GM18909 (cell line): ENCODE data around the gene GPT2.

ENCODE experiments used
- ATAC-seq: cut with Tn5 transposase; IDR thresholded peaks from one replicate; pipeline ENCODE4 v1.9.1; 2021; ENCODE audit warnings: mild to moderate bottlenecking; ENCODE audit not compliant: unreplicated experiment, poor library complexity

Gene GPT2, protein sequence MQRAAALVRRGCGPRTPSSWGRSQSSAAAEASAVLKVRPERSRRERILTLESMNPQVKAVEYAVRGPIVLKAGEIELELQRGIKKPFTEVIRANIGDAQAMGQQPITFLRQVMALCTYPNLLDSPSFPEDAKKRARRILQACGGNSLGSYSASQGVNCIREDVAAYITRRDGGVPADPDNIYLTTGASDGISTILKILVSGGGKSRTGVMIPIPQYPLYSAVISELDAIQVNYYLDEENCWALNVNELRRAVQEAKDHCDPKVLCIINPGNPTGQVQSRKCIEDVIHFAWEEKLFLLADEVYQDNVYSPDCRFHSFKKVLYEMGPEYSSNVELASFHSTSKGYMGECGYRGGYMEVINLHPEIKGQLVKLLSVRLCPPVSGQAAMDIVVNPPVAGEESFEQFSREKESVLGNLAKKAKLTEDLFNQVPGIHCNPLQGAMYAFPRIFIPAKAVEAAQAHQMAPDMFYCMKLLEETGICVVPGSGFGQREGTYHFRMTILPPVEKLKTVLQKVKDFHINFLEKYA

DNA sequence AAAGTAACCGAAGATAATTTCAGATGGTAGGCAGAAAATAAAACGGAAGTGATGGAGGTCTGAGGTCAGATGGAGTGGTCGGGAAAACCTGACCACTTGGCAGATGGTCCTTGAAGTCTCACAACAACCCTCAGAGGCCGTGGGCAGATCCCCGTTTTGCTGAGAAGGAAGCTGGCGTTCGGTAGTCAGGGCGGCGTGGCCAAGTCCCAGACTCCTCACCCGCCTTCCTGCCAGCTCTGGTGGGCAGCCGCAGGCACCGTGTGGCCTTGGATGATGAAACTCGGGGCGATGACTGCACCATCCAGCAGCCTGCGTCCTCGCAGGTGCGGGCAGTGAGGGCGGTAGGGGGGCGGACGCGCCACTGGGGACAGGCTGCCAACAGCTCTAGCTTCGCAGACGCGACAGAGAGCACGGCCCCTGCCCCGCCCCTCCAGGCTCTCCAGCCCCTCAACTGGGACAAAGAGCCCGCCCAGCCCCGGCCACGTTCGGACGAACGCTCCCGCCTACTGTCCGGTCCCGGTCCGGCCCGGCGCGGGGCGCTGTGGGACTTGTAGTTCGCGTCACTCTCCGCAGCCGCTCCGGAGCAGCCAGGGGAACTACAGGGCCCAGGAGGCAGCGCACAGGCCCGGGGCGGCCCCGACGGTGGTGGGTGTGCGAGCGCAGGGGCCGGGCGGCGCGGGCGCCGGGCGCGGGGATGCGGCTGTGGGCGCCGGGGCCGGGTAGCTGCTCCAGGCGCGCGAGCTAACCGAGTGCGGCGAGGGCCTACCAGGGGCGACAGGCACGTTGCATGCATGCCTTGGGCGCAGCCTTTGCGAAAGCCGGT, at the start of gene GPT2:
TSS of gene GPT2 (plus strand) at position 673 of the 823 bp plus-strand sequence. CDS start 354 bp downstream, outside the sequence.
- peak; percentile 97 for ATAC-seq

DNA sequence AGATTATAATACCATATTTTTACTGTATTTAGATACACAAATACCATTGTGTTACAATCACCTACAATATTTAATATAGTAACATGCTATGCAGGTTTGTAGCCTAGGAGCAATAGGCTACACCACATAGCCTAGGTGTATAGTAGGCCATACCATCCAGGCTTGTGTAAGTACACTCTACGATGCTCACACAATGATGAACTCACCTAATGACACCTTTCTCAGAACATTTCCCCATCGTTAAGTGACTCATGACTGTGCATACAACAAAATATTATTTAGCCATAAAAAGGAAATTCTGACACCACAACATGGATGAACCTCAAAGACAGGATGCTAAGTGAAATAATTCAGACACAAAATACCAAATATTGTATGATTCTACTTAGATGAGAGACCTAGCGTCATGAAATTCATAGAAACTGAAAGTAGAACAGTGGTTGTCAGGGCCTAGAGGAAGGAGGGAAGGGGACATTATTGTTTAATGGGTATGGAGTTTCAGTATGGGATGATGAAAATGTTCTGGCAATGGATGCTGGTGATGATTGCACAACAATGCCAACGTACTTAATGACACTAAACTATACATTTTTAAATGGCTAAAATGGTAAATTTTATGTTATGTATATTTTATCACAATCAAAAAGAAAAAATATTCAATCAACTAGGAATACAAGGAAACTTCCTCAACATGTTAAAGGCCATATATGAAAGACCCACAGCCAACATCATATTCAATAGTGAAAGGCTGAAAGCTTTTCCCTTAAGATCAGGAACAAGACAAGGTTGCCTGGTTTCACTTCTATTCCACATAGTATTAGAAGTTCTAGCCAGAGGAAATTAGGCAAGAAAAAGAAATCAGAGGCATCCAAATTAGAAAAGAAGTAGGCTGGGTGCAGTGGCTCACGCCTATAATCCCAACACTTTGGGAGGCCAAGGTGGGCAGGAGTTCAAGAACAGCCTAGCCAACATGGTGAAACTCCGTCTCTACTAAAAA, 47.3 kb upstream of the GPT2 start:
- no peak for ATAC-seq

DNA sequence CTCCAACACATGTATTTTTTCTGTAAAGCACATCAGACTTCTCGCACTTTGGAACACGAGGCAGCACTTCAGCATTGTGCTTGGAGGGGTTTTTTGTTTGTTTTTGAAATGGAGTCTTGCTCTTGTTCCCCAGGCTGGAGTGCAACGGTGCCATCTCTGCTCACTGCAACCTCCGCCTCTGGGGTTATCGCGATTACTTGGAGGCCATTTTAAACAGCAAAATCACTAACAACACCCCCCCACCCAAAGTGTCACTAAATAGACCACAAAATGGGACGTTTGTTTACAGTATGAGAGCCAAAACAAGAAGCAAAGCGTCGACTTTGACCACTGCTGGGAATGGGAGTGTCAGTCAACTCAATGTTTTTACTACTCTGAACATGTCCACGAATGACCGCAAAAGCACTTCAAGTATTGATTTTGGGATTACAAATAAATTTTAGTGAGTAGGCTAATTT, 44.1 kb upstream of the GPT2 start:
- ATAC-seq, result no peak

DNA sequence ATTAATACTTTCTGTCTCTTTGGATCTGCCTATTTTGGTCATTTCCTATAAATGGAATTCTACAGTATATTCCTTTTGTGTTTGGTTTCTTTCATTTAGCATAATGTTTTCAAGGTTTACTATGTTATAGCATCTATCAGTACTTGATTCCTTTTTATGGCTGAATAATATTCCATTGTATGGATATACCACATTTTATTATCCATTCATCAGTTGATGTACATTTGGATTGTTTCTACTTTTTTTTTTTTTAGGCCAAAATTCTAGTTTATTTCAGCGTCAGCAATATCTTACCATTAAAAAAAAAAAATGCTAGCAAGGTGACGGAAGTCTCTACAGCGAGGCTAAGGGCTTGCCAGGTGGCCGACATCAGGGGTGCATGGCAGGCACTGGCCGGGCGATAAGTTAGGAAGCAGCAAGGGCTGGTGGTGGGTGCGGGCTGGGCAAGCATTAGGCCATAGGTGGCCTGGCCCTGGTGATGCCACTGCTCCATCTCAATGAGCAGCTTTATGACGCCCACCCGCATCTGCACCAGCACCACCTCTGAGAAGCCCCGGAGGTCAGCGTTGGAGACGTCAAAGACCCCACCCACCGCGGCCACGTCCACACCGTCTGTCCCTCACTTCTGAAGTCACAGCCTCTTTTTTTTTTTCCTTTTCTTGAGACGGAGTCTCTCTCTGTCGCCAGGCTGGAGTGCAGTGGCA, 41.8 kb upstream of the GPT2 start:
- ATAC-seq, result no peak

DNA sequence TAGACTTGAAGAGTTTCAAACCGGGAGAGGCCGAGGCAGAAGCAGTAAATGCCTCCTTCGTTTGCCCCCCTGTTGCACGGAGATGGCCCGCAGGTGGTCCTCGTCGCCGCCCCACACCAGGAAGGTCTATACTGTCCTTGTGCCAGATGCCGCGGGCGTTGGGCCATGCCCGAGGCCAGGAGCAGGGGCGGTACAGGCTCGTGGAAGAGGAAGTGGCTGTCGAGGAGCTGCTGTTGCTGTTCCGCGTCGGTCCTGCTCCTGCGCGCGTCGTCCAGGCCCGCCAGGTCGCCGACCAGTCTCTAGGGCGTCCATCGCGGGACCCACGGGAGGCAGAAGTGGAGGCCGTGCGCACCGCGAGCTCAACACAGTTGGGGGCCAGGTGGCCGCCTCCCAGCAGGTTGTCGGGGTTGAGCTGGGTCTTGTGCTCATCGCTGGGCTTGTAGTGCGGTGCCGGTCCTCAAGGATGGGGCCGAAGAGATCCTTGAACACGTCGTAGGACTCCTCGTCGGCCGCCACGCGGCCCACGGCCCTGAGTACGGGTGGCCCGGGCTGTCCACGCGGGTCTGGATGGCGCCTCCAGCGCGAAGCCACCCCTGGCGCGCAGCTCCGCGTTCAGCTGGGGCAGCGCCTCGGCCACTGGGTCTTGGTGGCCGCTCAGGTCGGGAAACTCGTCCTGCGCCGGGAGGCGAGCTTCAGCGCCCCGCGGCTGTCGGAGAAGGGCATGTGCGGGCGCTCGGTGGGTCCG, 40.1 kb upstream of the GPT2 start:
- ATAC-seq, result no peak

DNA sequence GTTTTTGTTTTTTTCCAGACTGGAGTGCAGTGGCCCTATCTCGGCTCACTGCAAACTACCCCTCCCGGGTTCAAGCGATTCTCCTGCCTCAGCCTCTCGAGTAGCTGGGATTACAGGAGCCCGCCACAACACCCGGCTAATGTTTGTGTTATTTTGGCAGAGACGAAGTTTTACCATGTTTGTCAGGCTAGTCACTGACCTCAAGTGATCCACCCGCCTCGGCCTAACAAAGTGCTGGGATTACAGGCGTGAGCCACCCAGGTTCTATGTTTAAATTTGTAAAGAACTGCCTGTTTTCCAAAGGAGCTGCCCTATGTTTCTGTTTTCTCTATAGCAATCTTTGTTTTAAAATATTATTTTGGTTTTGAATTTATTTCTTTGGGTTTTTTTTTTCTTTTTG, 39.4 kb upstream of the GPT2 start:
- ATAC-seq, result no peak

DNA sequence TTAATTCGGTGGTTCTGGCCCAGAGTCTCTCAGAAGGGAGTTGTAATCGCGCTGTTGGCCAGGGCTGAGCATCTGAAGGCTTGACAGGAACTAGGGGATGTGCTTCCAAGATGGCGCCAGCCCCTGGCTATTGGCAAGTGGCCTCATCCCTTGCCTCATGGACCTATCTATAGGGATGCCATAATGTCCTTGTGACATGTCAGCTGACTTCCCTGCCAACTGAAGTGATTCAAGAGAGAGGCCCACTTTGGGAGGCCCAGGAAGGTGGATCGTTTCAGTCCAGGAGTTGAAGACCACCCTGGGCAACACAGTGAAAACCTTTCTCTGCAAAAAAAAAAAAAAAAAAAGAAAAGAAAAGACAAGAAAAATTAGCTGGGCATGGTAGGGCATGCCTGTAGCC, 38.2 kb upstream of the GPT2 start:
- no peak for ATAC-seq

DNA sequence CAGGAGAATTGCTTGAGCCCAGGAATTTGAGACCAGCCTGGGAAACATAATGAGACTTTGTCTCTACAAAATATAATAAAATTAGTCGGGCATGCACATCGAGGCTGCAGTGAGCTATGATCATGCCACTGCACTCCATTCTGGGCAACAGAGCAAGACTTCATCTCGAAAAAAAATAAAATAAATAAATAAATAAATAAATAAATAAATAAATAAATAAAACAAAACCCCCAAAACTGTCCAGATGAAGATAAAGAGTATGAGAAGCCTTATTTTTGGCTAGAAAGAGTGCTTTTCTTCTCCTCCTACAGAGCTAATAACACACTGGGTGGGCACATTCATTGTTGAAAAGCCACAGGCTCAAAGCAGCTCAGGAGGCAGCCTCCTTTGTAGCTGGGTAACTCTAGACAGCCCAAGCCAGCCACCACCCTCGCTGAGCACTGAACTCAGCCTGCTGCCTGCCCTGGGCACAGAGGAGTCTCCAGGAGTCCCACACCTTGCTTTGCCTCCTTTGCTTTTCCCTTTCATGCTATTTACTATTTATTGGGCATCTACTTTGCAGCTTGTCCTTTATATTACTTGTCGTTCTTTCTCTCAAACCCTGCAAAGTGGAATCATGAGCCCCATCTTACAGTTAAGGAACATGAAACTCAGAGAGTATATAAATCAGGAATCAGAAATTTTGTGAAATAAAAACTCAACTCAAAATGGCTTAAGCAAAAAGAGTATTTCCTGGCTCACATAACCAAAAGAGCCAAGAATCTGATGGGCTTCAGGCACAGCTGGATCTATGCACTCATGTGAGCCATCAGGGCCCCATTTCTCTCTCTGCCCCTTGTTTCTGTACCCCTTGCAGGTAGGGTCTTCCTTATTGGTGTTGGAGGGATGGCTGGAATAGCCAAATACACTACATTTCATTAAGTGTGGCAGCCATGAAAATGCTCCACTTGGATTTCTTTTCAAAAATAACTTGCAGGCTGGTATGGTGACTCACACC, 35.1 kb upstream of the GPT2 start:
- ATAC-seq, result no peak

DNA sequence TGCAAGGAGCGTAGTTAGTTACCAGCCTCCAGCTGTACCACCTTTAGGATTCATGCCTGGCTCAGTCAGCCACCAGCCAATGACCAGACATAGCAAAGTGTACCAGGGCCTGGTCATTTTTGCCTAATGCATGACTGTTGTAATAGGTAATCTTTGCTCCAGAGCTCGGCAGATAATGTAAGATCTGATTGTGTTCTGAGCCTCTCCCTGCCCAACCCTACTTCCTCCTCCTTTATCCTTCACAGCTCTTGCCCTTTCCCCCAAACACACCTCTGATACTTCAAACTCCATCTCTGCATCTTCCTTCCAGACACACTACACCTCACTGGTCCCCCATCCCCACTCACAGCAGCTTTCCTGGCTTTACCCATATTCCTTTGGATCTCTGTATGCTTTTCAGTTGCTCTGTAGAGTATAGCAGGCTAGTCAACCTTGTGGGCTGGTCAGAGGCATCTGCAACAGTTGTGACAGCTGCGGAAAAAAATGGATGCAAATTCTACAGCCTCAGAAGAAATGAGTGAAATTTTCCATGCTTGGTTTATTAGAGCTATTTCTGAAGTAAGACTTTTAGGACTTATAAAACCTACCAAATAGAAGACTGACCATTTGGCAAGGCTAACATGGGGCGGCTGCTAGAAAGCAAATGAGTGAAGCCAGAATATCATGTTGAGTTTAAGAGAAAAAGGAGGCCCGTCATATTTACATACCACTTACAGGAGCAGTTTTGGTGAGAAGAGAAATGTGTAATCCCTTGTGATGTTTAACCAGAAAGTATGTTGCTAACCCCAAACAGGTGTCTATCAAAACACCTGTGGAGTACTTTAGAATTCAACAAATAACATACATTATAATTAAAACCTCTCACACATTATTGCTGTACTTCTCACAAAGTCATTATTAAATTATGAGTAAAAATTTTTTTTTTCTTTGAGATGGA, 33.3 kb upstream of the GPT2 start:
- peak; percentile 60 for ATAC-seq

DNA sequence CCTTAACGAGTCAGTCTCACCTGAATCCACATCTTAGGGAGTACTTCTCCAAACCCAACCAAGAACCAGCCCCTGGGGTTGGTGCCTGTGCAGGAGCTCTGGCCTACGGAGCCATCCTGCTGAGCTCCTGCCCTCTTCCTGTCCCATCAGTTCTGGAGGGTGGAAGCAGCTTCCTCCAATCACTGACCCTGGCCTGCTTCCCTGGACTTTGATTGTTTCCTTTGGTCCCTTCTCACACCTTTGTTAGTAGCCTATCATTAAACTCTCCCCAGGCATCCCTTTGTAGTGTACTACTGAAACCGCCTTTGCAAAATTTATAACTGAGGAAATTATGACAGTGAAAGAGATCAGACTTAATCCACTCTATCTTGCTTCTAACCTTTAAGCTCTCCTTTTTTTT, 32.0 kb upstream of the GPT2 start:
- ATAC-seq, result no peak

DNA sequence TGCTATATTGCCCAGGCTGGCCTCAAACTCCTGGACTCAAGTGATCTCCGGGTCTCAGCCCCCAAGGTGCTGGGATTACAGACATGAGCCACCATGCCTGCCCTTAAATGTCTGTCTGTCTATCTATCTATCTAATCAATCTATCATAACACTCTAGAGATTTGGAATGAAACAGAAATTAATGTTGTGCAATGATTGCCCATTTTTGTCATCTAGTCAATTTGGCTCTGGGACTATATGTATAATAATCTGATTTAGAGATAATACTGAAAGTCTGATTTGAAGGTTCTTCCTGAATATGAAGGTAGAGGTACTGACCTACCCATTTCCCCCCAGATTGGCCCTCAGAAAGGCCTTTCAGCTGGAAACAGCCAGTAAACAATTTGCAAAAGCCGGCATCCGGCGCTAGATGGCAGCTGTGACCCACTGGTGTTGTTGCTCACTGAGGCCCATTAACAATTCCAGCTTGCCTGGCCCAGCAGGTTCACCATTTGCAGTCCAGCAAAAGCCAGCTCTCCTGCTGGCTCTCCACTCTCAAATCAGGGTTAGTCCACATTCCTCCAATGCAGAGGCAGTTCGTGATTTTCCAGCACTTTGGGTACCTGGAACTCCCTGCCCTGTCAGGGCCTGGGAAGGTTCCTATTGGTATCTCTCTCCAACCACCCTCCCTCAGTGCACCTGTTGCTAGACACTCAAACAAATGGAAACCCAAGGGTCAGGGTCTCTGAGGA, 30.3 kb upstream of the GPT2 start:
- ATAC-seq, result peak; percentile 62

DNA sequence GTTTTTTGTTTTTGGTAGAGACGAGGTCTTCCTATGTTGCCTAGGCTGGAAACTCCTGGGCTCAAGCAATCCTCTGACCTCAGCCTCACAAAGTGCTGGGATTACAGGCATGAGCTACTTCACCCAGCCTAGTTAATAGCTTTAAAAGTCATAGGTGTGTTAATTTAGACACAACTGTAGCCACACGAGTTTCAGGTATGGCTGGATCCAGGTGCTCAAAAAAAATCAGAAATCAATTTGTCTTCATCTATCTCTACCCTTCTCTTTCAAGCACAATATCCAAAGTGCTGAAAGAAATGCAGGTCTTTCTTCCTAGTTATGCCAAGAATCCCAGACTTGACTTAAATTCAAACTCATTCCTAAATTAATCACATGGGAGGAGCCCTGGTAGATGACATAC, 29.3 kb upstream of the GPT2 start:
- no peak for ATAC-seq

DNA sequence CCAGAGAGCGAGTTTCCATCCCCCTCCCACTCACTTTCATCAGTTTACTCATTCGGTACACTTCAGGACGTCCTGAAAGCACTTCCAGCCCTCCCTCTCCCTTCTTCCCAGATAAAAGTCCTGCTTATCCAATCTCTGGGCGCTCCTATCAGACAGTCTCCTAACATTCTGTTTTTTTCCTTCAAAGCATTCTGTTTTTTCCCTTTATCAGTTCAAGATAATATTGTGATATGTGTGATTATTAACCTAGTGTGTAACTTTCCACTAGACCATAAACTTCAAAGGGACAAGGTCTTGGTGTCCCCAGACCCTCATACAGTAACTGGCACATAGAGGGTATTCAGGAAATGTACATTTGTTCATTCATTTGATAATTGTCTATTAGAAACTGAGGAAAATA, 28.8 kb upstream of the GPT2 start:
- no peak for ATAC-seq

DNA sequence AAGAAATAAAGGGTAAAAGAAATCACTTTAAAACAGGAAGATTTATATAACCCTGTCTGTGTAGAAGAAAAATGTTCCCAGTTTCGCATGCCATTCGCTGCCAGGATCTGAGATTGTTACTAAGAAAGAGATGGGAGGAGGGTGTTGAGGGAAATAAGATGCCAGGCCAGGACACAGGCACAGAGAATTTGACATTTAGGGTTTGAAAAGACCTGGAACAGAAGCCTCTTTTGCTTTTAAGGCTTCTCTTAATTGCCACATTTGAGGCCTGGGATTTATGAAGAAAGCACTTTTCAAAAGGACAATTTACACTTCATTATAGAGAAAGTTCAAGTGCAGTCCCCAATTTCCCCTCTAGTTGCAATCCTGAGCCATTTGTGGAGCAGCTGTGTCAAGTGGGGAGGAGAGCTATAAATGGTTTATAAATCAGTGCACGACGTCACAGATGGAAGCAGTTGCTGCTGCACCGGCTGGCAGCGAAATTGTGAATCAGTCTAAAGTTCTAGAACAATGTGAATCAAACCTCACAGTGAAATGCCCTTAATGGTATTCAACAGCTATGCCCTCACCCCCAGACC, 26.7 kb upstream of the GPT2 start:
- ATAC-seq, result no peak

DNA sequence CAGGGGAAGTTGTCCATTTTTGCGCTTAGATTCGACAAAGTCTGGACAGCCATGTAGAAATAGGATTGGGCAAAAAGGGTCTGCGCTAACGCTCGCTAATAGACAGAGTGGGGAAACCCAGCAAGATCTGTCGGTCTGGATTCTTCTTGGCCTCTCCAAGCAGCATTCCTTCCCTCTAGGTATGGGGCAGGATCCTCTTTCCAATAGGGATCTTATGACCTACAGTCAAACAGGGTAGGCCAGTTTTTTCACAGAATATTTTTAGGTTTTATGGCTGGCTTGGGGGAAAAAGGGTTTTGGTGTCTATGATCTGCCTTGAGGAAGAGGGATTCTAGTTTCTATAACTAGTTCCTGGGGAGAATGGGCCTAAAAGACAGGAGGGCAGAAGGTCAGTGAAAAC, 26.0 kb upstream of the GPT2 start:
- ATAC-seq, result no peak
